Activated gamma-delta T cell treated with Interleukin-2 at 50 U/mL for 16 hours (primary cell): Measurements from ENCODE around the gene LMOD1.
"Not testable (repeated sequence)": the region's sequence is repeated elsewhere in the genome, so short reads cannot be mapped to it uniquely, and the experiment has no call there.

Experiments
- DNase-seq: peaks from one replicate; pipeline ENCODE4 v3.0.0-alpha.2; 2020

The LMOD1 gene

DNA sequence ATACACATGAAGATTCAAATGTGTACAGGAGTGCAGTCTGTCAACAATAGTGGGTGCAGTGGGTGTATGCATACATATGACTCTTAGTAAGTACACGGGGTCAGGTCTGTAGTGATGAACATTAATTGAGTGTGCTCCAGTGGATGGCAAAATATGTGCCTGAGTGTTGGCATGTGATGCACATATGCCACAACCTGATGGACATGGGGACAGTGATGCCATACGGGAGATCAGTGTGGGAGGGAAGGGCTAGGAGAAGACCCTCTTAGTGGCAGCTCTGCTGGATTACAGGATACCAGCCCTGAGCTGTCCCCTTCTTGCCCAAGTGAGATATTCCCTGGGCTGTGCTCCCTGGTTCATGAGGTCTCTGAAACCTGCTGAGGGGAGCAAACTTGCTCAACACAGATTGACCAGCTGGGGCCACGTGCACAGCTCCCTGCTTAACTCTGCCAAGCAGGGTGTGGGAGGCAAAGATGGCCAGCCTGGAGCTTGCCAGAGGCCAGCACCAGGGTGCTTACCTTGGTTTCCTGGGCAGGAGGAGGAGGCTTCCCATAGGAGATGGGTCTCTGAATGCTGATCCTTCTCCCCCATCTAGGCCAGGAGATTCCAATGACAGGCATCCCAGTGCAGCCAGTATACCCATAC is 55.4 kb downstream of the LMOD1 start:
- DNase-seq, result no peak

- no peak for DNase-seq
These were observed 56.1 kb downstream of the LMOD1 start for GRCh38 chr1:201890223-201890622.

DNA sequence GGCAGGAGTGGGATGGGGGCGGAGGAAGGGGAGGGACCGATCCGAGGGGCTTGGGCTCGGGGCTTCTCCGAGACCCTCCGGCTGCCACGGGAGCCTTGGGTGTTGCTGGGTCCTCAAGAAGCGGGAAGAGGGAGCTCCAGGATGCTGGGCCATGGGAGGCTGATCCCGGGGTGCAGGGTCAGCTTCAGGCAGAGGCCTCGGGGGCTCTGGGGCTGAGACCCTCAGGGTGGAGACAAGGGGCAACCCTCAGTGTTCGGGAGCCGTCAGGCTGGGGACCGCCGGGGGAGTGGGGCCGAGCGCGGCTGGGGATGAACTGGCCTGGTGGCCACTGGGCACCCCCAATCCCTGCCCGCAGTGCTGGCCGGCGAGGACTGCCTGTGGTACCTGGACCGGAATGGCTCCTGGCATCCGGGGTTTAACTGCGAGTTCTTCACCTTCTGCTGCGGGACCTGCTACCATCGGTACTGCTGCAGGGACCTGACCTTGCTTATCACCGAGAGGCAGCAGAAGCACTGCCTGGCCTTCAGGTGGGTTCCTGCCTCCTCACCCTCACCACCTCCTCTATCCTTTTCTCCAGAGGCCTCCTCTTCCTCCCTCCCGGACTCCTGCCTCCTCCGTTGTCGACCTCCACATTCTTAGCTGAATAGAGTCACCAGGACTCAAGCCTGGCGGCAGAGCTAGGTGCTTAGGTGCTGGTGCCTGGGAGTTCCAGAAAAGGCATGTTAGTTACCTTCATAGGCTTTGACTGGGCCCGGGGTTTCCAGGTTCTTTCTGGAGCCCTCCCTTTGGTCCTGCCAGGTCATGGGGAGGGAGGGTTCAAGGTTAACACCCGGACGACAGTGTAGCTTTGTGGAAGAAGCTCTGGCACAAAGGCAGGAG is 57.0 kb downstream of the LMOD1 start:
- DNase-seq, result no peak

DNA sequence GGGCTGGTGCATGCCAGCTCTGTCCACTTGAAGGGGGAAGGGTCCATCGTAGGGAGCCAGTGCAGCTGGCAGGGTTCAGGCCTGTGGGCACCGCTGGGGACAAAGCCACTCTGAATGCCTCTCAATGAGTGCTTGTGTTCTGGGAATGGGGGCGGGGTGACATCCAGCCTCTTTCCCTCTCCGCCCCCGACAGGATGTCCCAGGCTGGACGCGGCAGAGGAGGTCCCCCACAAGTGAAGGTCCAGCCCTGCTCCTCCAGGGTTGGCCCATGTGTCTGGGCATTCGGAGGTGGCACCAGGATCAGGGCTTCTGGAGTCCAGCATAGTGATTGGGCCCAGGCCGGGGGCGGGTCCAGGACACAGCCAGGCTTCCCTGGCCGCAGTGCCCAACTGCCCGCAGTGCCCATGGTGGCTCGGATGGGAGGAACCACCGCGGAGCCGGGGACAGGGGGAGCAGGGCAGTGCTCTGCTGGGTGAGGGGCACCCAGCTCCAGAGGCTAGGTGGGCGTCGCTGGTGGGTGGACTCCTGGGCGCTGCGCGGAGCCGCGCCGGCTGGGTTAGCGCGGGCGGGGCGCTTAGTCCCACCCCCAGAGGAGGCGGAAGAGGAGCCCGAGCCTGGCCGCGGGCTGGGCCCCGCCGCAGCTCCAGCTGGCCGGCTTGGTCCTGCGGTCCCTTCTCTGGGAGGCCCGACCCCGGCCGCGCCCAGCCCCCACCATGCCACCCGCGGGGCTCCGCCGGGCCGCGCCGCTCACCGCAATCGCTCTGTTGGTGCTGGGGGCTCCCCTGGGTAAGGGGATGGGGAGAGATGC is 57.9 kb downstream of the LMOD1 start, which contains the start of gene SHISA4:
Gene SHISA4, plus strand, starts transcription at position 617 of the 808 bp plus-strand sequence. Its CDS starts 97 bp downstream, at position 714.
- DNase-seq, result no peak

GRCh38 chr1:201887116-201887866 is 59.1 kb downstream of the LMOD1 start:
- DNase-seq, result no peak

DNA sequence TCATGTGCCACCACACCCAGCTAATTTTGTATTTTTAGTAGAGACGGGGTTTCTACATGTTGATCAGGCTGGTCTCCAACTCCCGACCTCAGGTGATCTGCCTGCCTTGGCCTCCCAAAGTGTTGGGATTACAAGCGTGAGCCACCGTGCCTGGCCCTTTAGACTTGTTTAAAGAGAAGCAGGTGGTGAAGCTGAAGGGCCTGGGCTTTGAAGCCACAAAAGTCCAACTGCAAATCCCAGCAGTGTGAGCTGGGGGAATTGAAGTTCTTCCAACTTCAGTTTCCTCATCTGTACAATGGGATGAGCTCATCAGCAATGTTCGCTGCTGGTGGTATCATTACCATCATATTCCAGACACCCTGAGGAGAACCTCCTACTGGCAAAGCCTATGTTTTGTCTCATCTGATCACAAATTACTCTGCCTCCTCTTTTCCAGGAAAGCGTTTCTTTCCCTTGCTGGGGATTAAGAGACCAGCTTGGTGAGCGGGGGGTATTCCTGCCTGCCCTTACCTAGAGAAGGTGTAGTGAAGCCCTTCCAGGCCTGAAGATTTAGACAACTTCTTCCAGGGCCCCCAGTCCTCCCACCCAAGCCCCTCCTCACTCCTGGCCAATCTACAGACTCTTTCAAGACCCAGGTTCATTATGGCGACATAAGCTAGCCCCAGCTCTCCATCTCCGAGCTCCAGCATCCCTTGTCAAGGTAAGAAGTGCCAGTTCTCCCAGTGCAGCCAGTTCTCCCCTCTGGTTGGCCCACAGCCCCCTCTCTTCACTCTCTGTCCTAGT is 60.1 kb downstream of the LMOD1 start:
- DNase-seq, result no peak

DNA sequence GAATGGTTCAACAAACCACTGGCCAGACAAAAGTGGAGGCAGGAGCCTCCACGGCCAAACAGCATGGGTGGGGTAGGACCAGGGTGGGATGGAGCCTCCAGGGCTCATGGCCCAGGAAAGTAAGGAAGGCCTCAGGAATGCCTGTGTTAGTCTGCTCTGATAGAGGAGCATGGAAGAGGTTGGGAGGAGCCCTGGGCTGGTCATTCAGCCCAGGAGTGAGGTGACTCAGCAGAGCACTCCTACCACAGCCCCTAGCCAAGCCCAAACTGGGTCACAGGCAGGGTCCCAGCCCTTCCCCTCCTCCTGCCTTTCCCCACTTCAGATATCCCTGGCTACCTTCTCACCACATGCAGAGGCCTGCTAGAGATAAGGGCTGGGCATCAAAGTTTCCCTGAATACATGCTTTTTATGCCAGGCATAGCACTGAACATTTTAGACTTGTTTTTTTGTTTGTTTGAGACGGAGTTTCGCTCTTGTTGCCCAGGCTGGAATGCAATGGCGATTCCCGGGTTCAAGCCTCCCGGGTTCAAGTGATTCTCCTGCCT is 60.7 kb downstream of the LMOD1 start:
- no peak for DNase-seq

DNA sequence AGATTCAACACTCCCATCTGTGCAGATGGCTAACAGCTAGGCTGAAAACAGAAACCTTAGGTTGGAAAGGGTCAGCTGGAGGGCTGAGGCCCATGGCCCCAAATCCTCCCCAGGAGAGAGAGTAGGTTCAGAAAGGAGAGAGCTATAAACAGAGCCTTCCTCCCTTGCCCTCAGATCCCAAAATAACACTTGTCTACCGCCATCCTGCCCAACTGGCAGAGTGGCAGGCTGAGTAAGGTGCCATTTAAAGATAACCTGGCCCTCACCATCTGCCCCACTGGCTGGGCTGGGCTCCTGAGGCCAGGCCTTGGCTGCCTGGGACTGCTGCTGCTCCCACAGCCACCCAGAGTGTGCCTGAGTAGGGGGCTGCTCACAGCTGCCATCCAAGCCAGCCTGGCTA is 61.9 kb downstream of the LMOD1 start:
- no peak for DNase-seq

GRCh38 chr1:201883786-201884185 is 62.6 kb downstream of the LMOD1 start:
- no peak for DNase-seq

DNA sequence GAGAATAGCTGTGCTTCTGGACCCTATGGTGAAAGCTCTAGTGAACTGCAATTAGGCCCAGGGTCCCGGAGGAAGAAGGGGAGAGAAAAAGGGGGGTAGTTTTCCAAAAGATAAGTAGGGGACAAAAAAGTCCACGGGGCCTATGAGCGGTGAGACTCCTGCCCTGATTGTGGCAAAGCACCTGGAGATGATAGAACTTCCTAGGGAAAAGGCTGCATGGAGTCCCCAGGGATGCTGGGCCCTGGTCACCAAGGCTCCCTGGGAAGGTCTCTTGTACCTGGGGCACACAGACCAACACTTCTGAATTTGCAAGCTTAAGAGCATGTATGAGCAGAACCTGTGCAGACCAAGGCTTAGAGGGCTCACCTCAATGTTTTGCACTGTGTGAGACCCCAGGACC is 63.1 kb downstream of the LMOD1 start:
- no peak for DNase-seq

- no peak for DNase-seq
These were observed 63.6 kb downstream of the LMOD1 start for GRCh38 chr1:201882665-201883132.

DNA sequence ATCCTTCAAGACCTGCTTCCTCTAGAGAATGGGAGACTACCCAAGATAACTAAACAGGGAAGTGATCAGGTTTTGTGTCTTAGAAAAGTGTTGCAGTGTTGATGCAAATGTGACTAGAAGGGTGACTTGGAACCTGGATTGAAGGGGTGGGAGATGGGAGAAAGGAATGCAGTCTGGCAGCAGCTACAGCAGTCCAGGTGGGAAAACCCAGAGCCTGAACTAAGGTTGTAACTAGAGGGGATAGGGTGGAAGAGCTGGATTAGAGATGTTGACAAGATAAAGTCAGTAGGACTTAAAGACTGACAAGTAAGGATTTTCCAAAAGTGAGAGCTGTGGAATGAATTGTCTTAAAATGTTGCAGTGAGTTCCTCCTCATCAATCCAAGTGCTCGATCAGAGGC is 64.7 kb downstream of the LMOD1 start:
- DNase-seq, result no peak

DNA sequence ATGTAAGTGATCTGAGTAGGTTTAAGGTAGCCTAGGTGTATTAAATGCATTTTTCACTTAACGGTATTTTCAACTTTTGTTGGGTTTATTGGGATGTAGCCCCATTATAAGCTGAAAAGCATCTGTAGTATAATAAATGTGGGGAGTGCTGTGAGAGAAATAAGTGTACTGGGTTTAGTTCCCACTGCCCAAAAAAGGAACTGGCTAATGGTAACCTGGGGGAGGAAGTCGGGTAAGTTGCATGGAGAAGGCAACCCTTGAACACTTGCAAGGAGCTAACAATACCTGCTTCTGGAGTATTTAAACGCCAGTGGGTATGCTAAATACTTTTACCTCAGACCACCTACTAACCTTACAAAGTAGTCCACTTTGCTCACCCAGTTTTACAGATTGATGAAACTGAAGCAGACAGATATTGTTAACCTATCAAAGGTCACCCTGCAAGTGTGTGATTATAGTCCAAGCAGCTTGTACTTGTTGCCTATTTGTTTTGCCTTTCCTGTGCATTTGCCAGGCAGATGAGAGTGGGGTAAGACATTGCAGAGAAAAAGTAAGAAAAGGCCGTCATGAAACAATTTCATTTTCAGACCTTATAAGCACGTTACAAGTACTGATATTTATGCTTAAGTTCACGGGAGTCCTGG is 65.3 kb downstream of the LMOD1 start:
- DNase-seq, result no peak

DNA sequence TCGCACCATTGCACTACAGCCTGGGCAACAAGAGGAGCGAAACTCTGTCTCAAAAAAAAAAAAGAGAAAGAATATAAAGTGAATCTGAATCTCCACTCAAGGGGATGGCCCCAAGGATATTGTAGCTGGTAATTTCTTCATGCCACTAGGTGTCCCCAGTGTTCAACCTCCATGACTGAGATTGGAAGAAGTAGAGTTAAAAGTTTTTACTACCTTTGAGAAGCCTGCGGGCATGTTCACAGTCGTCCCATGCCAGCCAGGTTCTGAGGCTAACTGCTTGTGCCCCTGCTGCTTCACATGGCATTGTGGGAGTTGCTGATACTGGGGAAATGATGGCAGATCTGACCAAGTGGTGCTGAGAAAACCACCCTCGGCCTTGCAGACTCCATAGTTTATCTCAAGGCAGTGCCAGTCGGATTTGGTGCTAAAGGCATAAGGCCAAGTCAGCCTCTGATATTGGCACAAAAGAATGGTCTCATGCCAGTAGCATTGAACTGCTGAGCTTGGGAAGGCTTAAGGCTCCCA is 68.4 kb downstream of the LMOD1 start:
- no peak for DNase-seq

GRCh38 chr1:201876148-201876818 is 70.1 kb downstream of the LMOD1 start:
- no peak for DNase-seq

- no peak for DNase-seq
These were observed 71.7 kb downstream of the LMOD1 start for GRCh38 chr1:201874672-201875071.

DNA sequence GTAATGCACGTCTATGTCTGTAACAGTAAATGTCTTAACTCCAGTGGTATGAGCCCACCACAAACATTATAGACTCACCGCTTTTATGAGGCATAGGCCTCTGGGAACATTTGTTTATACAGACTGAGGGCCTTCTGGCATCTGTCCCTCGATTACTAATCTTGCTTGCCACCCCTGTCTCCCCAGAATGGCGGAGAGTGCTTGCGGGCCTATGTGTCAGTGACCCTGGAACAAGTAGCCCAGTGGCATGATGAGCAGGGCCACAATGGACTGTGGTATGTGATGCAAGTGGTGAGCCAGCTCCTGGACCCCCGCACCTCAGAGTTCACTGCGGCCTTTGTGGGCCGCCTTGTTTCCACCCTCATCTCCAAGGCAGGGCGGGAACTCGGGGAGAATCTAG is 76.0 kb downstream of the LMOD1 start:
- no peak for DNase-seq

DNA sequence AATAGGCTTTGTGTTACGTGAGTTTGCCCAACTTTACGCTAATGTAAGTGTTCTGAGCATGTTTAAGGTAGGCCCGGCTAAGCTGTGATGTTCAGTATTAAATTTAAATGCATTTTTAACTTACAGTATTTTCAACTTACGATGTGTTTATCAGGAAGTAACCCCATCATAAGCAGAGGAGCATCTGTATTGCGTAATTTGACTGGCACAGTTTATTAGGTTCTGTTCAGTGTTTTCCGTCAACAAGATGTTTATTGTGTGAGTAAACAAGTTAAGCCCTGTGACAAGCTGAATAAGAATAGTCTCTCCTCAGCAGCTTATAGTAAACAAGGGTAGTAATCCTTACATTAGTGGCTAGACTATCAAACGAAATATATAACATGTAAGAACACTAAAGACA is 84.9 kb downstream of the LMOD1 start:
- DNase-seq, result no peak

- DNase-seq, result no peak
These were observed 86.9 kb downstream of the LMOD1 start for GRCh38 chr1:201859424-201859823.

DNA sequence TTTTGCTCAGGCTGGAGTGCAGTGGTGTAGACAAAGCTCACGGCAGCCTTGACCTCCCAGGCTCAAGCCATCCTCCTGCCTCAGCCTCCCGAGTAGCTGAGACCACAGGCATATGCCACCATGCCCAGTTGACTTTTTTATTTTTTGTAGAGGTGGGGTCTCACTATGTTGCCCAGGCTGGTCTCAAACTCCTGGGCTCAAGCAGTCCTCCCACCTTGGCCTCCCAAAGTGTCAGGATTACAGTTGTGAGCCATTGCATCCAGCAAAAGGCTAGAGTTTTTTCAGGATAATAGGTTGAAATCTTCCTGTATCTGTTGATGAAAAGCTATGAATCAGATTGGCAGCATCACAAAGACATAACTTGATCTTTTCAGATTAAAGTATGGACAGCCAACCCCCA is 89.6 kb downstream of the LMOD1 start:
- DNase-seq, result not testable (repeated sequence)
